Measurements from ENCODE around the gene DTNA. TPM values are rescaled to one million over a fixed set of nuclear protein-coding genes. Genes with fewer than 3 reads are reported as not detected.

Gene DTNA
- total RNA-seq, 1 donor from 2014 or later = 18.4 TPM

GRCh38 chr18:34749721-34750120, 39.6 kb downstream of the DTNA start:
- Histone ChIP-seq H3K36me3 (no peaks in the 10 kb centered on the region), H3K9me3 (no peaks in the 10 kb centered on the region), H3K4me1 (no peaks in the 10 kb centered on the region), H3K27me3 (no peaks in the 10 kb centered on the region), H3K27ac (no peak overlapping the region), H3K4me3 (no peak overlapping the region)
- intact Hi-C loops (cut with DNase I) = no loop called here
- TF ChIP-seq CTCF (IDR thresholded peaks at IDR 0.05) (no peak), POLR2A (IDR thresholded peaks at IDR 0.05) (no peak), POLR2AphosphoS5 (IDR thresholded peaks at IDR 0.05; ENCODE audit: insufficient read depth in 1 of 2, low read depth in 1 of 2) (no peak)
- DNase-seq (ENCODE audit: extremely low spot score in 2 of 2) = no peak

GRCh38 chr18:34752056-34752455, 42.0 kb downstream of the DTNA start:
- intact Hi-C loops (cut with DNase I) = no loop called here
- Histone ChIP-seq H3K36me3 (no peaks in the 10 kb centered on the region), H3K27ac (no peak overlapping the region), H3K27me3 (no peaks in the 10 kb centered on the region), H3K4me3 (no peak overlapping the region), H3K4me1 (no peaks in the 10 kb centered on the region), H3K9me3 (no peaks in the 10 kb centered on the region)
- no peak for DNase-seq (ENCODE audit: extremely low spot score in 2 of 2)
- TF ChIP-seq POLR2A (IDR thresholded peaks at IDR 0.05) = no peak
- no peak for TF ChIP-seq CTCF (IDR thresholded peaks at IDR 0.05)
- no peak for TF ChIP-seq POLR2AphosphoS5 (IDR thresholded peaks at IDR 0.05; ENCODE audit: insufficient read depth in 1 of 2, low read depth in 1 of 2)

GRCh38 chr18:34754300-34754699, 44.2 kb downstream of the DTNA start:
- H3K4me3 ChIP-seq = no peak overlapping the region
- no peaks in the 10 kb centered on the region for H3K27me3 ChIP-seq
- no peak for DNase-seq (ENCODE audit: extremely low spot score in 2 of 2)
- no peak overlapping the region for H3K27ac ChIP-seq
- no peaks in the 10 kb centered on the region for H3K4me1 ChIP-seq
- no peak for TF ChIP-seq CTCF (IDR thresholded peaks at IDR 0.05)
- no peak for TF ChIP-seq POLR2A (IDR thresholded peaks at IDR 0.05)
- no peak for TF ChIP-seq POLR2AphosphoS5 (IDR thresholded peaks at IDR 0.05; ENCODE audit: insufficient read depth in 1 of 2, low read depth in 1 of 2)
- H3K36me3 ChIP-seq = no peaks in the 10 kb centered on the region
- intact Hi-C loops (cut with DNase I) = no loop called here
- no peaks in the 10 kb centered on the region for H3K9me3 ChIP-seq

- DNase-seq (ENCODE audit: extremely low spot score in 2 of 2) = no peak
- no peak overlapping the region for H3K27ac ChIP-seq
- H3K4me1 ChIP-seq = no peaks in the 10 kb centered on the region
- no peaks in the 10 kb centered on the region for H3K9me3 ChIP-seq
- TF ChIP-seq POLR2A (IDR thresholded peaks at IDR 0.05) (no peak), CTCF (IDR thresholded peaks at IDR 0.05) (no peak), POLR2AphosphoS5 (IDR thresholded peaks at IDR 0.05; ENCODE audit: insufficient read depth in 1 of 2, low read depth in 1 of 2) (no peak)
- H3K4me3 ChIP-seq = no peak overlapping the region
- intact Hi-C loops (cut with DNase I) = no loop called here
- no peaks in the 10 kb centered on the region for H3K36me3 ChIP-seq
- no peaks in the 10 kb centered on the region for H3K27me3 ChIP-seq
Measured at GRCh38 chr18:34757666-34758065, 47.6 kb downstream of the DTNA start.

GRCh38 chr18:34758378-34758948, 48.4 kb downstream of the DTNA start:
- no peaks in the 10 kb centered on the region for H3K9me3 ChIP-seq
- H3K4me3 ChIP-seq = no peak overlapping the region
- H3K4me1 ChIP-seq = no peaks in the 10 kb centered on the region
- no peak for DNase-seq (ENCODE audit: extremely low spot score in 2 of 2)
- no peaks in the 10 kb centered on the region for H3K36me3 ChIP-seq
- no peak for TF ChIP-seq CTCF (IDR thresholded peaks at IDR 0.05)
- no peak for TF ChIP-seq POLR2A (IDR thresholded peaks at IDR 0.05)
- TF ChIP-seq POLR2AphosphoS5 (IDR thresholded peaks at IDR 0.05; ENCODE audit: insufficient read depth in 1 of 2, low read depth in 1 of 2) = no peak
- no peak overlapping the region for H3K27ac ChIP-seq
- intact Hi-C loops (cut with DNase I) = no loop called here
- no peaks in the 10 kb centered on the region for H3K27me3 ChIP-seq

Data from vagina (tissue), 2 donors.